ENCODE measurements around the gene AGPAT2.

GRCh38 chr9:136690104-136690805 is 3.0 kb upstream of the AGPAT2 start:
- no peak for TF ChIP-seq CTCF (IDR thresholded peaks at IDR 0.05)
- TF ChIP-seq POLR2AphosphoS5 (IDR thresholded peaks at IDR 0.05; ENCODE audit: low read depth, low read length), result no peak
- no peak for TF ChIP-seq REST (IDR thresholded peaks at IDR 0.05; ENCODE audit: insufficient read depth in 1 of 2, low read depth in 2 of 2, low read length in 1 of 2)
- TF ChIP-seq SIN3A (IDR thresholded peaks at IDR 0.05; ENCODE audit: borderline replicate concordance, insufficient read depth, low read depth, low read length), result no peak
- TF ChIP-seq TCF7L2 (IDR thresholded peaks at IDR 0.05; ENCODE audit: low read depth, low read length), result no peak
